ENCODE results near the gene ZBTB6. TPM values are rescaled to one million over a fixed set of nuclear protein-coding genes. Genes with fewer than 3 reads are reported as not detected.

Gene ZBTB6
- 8.3 and 9.0 TPM in 2 replicates for total RNA-seq
- long read RNA-seq, full-length matches to known transcripts, result 7 of 9 reads
- long read RNA-seq, partial matches to known transcripts, result 0 of 9 reads
- long read RNA-seq, other reads (novel, unspliced or antisense), result 2 of 9 reads

GRCh38 chr9:122912964-122913673 is at the start of gene ZBTB6:
TSS of gene ZBTB6 (minus strand) at chr9:122913323. CDS start at chr9:122912072, 1,251 bp downstream.
- TF ChIP-seq, protein P1, sequence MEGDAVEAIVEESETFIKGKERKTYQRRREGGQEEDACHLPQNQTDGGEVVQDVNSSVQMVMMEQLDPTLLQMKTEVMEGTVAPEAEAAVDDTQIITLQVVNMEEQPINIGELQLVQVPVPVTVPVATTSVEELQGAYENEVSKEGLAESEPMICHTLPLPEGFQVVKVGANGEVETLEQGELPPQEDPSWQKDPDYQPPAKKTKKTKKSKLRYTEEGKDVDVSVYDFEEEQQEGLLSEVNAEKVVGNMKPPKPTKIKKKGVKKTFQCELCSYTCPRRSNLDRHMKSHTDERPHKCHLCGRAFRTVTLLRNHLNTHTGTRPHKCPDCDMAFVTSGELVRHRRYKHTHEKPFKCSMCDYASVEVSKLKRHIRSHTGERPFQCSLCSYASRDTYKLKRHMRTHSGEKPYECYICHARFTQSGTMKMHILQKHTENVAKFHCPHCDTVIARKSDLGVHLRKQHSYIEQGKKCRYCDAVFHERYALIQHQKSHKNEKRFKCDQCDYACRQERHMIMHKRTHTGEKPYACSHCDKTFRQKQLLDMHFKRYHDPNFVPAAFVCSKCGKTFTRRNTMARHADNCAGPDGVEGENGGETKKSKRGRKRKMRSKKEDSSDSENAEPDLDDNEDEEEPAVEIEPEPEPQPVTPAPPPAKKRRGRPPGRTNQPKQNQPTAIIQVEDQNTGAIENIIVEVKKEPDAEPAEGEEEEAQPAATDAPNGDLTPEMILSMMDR (IDR thresholded peaks at IDR 0.05; ENCODE audit: unreplicated experiment), result no peak
- peak within 1 kb of the TSS; percentile 98 for H3K27ac Mint-ChIP-seq
- H3K27me3 Mint-ChIP-seq, result no peaks in the 10 kb centered on the region
- H3K4me1 Mint-ChIP-seq (ENCODE audit: low read depth), result peaks cover 13% of the 10 kb centered on the region
- peaks cover 5% of the 10 kb centered on the region for H3K36me3 Mint-ChIP-seq (ENCODE audit: insufficient read depth)
- peak within 1 kb of the TSS; percentile 99 for H3K4me3 Mint-ChIP-seq (ENCODE audit: low read depth)
- H3K9me3 Mint-ChIP-seq (ENCODE audit: low read depth), result no peaks in the 10 kb centered on the region
- DNase-seq (ENCODE audit: low spot score, unreplicated experiment), result peak; percentile 22

- DNase-seq (ENCODE audit: low spot score, unreplicated experiment), result no peak
- H3K4me3 Mint-ChIP-seq (ENCODE audit: low read depth), result no peak overlapping the region
Observed at GRCh38 chr9:122961139-122961538, 48.0 kb upstream of the ZBTB6 start.

DNA sequence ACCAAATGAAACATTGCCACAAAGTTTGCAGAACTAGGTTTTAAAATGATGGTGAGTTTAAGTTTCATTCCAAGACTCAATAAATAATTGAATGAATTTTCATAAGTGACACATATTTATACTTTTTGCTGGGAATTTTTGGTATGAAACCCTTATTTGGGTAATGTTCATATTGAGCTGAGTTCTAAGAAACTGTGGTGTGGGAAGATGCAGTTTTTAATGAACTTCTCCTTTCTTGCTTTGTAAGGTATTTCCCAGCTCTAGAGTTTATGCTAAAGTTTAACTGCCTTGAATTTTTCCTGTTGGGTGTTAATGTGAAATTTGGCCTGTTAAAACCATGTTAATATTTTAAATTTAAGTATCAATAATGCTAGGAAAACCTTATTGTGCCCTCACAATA is 42.8 kb upstream of the ZBTB6 start:
- Mint-ChIP-seq H3K9me3 (ENCODE audit: low read depth) (no peaks in the 10 kb centered on the region), H3K4me3 (ENCODE audit: low read depth) (no peak overlapping the region), H3K4me1 (ENCODE audit: low read depth) (peaks cover 11% of the 10 kb centered on the region), H3K27ac (no peak overlapping the region), H3K27me3 (no peaks in the 10 kb centered on the region), H3K36me3 (ENCODE audit: insufficient read depth) (peaks cover 12% of the 10 kb centered on the region)
- TF ChIP-seq, protein P1 (IDR thresholded peaks at IDR 0.05; ENCODE audit: unreplicated experiment), result no peak
- no peak for DNase-seq (ENCODE audit: low spot score, unreplicated experiment)

More at GRCh38 chr9:122961139-122961538, 48.0 kb upstream of the ZBTB6 start:
- Mint-ChIP-seq H3K9me3 (ENCODE audit: low read depth) (no peaks in the 10 kb centered on the region), H3K27ac (no peak overlapping the region), H3K27me3 (no peaks in the 10 kb centered on the region), H3K4me1 (ENCODE audit: low read depth) (no peaks in the 10 kb centered on the region), H3K36me3 (ENCODE audit: insufficient read depth) (peaks cover 25% of the 10 kb centered on the region)
- TF ChIP-seq, protein P1 (IDR thresholded peaks at IDR 0.05; ENCODE audit: unreplicated experiment), result no peak

DNA sequence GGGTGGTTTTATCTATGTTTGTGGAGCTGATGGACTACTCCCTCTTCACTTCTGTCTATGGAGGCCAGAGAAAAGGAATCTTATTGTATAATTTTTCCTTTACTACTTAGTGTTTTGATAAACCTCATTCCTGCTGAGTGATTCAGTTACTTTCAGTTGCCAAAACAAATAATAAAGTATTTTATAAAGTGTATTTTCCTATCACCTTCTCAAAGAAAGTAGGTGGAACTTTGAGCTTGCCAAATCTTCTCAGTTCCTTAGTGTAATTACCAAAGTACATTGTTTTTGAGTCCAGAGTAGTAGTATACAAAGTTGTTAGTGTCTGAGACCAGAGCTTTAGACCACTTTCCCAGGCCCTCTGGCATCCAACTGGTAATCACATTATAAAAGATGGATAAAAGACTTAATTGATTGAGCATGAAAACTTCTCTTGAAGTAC is 41.1 kb upstream of the ZBTB6 start:
- Mint-ChIP-seq H3K4me1 (ENCODE audit: low read depth) (peaks cover 21% of the 10 kb centered on the region), H3K27ac (no peak overlapping the region), H3K4me3 (ENCODE audit: low read depth) (no peak overlapping the region), H3K36me3 (ENCODE audit: insufficient read depth) (peaks cover 2% of the 10 kb centered on the region), H3K9me3 (ENCODE audit: low read depth) (no peaks in the 10 kb centered on the region), H3K27me3 (no peaks in the 10 kb centered on the region)
- TF ChIP-seq, protein P1 (IDR thresholded peaks at IDR 0.05; ENCODE audit: unreplicated experiment), result no peak
- DNase-seq (ENCODE audit: low spot score, unreplicated experiment), result no peak

DNA sequence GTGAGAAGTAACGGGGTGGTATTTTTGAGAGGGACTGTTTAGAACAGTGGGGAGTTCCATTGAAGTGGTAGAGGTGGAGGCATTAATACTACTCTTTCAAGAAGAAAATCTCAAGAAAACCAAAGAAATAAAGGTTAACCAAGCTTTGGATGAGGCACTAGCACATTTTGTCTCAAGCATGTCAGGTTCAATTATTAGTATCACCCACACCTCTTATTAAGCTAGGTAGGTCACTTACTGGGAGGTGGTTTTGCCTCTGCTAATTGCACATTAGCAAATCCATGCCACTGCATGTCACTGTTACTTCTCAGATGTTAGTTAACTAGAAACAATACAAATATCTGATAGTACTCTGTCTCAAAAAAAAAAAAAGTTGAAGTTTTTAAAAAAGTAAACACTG is 37.9 kb upstream of the ZBTB6 start:
- Mint-ChIP-seq H3K27me3 (no peaks in the 10 kb centered on the region), H3K27ac (peak overlapping the region; percentile 0)

More for the DNA sequence above, 37.9 kb upstream of the ZBTB6 start:
- Mint-ChIP-seq H3K9me3 (ENCODE audit: low read depth) (no peaks in the 10 kb centered on the region), H3K36me3 (ENCODE audit: insufficient read depth) (no peaks in the 10 kb centered on the region), H3K4me1 (ENCODE audit: low read depth) (peaks cover 34% of the 10 kb centered on the region), H3K4me3 (ENCODE audit: low read depth) (no peak overlapping the region)
- DNase-seq (ENCODE audit: low spot score, unreplicated experiment), result no peak
- TF ChIP-seq, protein P1 (IDR thresholded peaks at IDR 0.05; ENCODE audit: unreplicated experiment), result no peak
